Type B pancreatic cell (in vitro differentiated cells): ENCODE results near the gene IFT88. TPM values are rescaled to one million over a fixed set of nuclear protein-coding genes. Genes with fewer than 3 reads are reported as not detected.

Source experiments
- DNase-seq: peaks from one replicate; pipeline ENCODE4 v3.0.0; 2021; ENCODE audit warnings: mixed read lengths; ENCODE audit not compliant: unreplicated experiment; ENCODE audit errors: extremely low spot score
- H3K27ac Mint-ChIP-seq: 2 replicates; pipeline ENCODE4 v1.8.0; 2021; ENCODE audit warnings: mild to moderate bottlenecking, mixed read lengths
- H3K27me3 Mint-ChIP-seq: 2 replicates; pipeline ENCODE4 v1.8.0; 2021; ENCODE audit warnings: mixed read lengths
- H3K36me3 Mint-ChIP-seq: 2 replicates; pipeline ENCODE4 v1.8.0; 2021; ENCODE audit warnings: mixed read lengths
- H3K4me1 Mint-ChIP-seq: one replicate; pipeline ENCODE4 v1.8.0; 2021; ENCODE audit warnings: mixed read lengths; ENCODE audit not compliant: unreplicated experiment
- H3K4me3 Mint-ChIP-seq: 2 replicates; pipeline ENCODE4 v1.8.0; 2021; ENCODE audit warnings: mild to moderate bottlenecking, mixed read lengths
- H3K9me3 Mint-ChIP-seq: 2 replicates; pipeline ENCODE4 v1.8.0; 2021; ENCODE audit warnings: mixed read lengths
- CTCF ChIP-seq: fragments of 200-600 bp; sonication (generic); conservative IDR thresholded peaks from 2 replicates; pipeline ENCODE4 v1.5.0; 2021; ENCODE audit warnings: antibody characterized with exemption, mild to moderate bottlenecking
- total RNA-seq: library from RNA; stranded (reverse); gene quantifications from 2 replicates; pipeline ENCODE4 v1.2.1, GENCODE V29; 2021; ENCODE audit warnings: low replicate concordance

IFT88 gene
- total RNA-seq, 1 donor from 2014 or later: 24.5 TPM

GRCh38 chr13:20525601-20526544, 41.1 kb upstream of the IFT88 start, which contains the start of gene CRYL1:
Gene CRYL1, minus strand, starts transcription at chr13:20525857. Its CDS starts 63 bp downstream, at chr13:20525794.
- H3K9me3 Mint-ChIP-seq: no peaks in the 10 kb centered on the region
- no peak for TF ChIP-seq CTCF
- peak; percentile 71 for DNase-seq
- no peaks in the 10 kb centered on the region for H3K36me3 Mint-ChIP-seq
- peaks cover 6% of the 10 kb centered on the region for H3K4me1 Mint-ChIP-seq
- H3K27ac Mint-ChIP-seq: peak within 1 kb of the TSS; percentile 70
- H3K27me3 Mint-ChIP-seq: peaks cover 18% of the 10 kb centered on the region
- peak within 1 kb of the TSS; percentile 88 for H3K4me3 Mint-ChIP-seq

- H3K27me3 Mint-ChIP-seq: peaks cover 18% of the 10 kb centered on the region
Observed at GRCh38 chr13:20526664-20527063, 40.3 kb upstream of the IFT88 start.

GRCh38 chr13:20528452-20528851, 38.5 kb upstream of the IFT88 start:
- Mint-ChIP-seq H3K27ac (no peak overlapping the region), H3K4me3 (no peak overlapping the region), H3K9me3 (no peaks in the 10 kb centered on the region), H3K36me3 (no peaks in the 10 kb centered on the region), H3K4me1 (peaks cover 6% of the 10 kb centered on the region), H3K27me3 (peaks cover 18% of the 10 kb centered on the region)
- TF ChIP-seq CTCF: no peak
- no peak for DNase-seq

More at GRCh38 chr13:20526664-20527063, 40.3 kb upstream of the IFT88 start:
- DNase-seq: no peak
- Mint-ChIP-seq H3K36me3 (no peaks in the 10 kb centered on the region), H3K4me3 (peak overlapping the region; percentile 87), H3K9me3 (no peaks in the 10 kb centered on the region), H3K27ac (no peak overlapping the region), H3K4me1 (peaks cover 6% of the 10 kb centered on the region)
- TF ChIP-seq CTCF: no peak

GRCh38 chr13:20534038-20534608, 32.8 kb upstream of the IFT88 start:
- H3K9me3 Mint-ChIP-seq: peaks cover 4% of the 10 kb centered on the region
- H3K4me3 Mint-ChIP-seq: no peak overlapping the region
- no peaks in the 10 kb centered on the region for H3K36me3 Mint-ChIP-seq

GRCh38 chr13:20536992-20537391, 30.0 kb upstream of the IFT88 start:
- Mint-ChIP-seq H3K36me3 (no peaks in the 10 kb centered on the region), H3K27ac (no peak overlapping the region), H3K9me3 (peaks cover 4% of the 10 kb centered on the region), H3K4me1 (no peaks in the 10 kb centered on the region), H3K4me3 (no peak overlapping the region), H3K27me3 (no peaks in the 10 kb centered on the region)
- no peak for TF ChIP-seq CTCF
- no peak for DNase-seq

More at GRCh38 chr13:20534038-20534608, 32.8 kb upstream of the IFT88 start:
- peaks cover 2% of the 10 kb centered on the region for H3K27me3 Mint-ChIP-seq
- DNase-seq: no peak
- no peak for TF ChIP-seq CTCF
- H3K27ac Mint-ChIP-seq: no peak overlapping the region
- H3K4me1 Mint-ChIP-seq: no peaks in the 10 kb centered on the region
